Measurements from ENCODE around the gene SND1.

Gene SND1

DNA sequence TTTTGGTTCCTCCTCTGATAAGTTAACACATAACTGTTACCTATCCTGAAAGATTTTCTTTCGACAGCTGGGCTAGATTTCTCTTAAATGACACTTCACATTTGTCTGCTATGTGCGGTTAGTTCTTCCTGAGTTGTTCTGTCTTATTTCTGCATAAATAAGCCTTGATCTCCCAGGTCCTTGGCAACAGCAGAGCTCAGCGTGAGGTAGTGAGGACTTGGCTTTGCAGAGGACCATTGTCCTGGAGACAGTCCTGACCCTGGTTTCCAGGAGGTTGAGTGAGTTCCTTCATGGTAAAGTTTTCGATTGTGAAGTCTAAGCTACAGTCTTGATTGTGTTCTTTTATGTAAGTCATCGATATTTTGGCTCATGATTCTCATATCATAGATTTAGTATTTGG is 23.7 kb downstream of the SND1 start:
- DNase-seq (ENCODE audit: low spot score): no peak
- Histone ChIP-seq H3K27ac (no peak overlapping the region), H3K4me3 (no peak overlapping the region)
- TF ChIP-seq, protein P1, sequence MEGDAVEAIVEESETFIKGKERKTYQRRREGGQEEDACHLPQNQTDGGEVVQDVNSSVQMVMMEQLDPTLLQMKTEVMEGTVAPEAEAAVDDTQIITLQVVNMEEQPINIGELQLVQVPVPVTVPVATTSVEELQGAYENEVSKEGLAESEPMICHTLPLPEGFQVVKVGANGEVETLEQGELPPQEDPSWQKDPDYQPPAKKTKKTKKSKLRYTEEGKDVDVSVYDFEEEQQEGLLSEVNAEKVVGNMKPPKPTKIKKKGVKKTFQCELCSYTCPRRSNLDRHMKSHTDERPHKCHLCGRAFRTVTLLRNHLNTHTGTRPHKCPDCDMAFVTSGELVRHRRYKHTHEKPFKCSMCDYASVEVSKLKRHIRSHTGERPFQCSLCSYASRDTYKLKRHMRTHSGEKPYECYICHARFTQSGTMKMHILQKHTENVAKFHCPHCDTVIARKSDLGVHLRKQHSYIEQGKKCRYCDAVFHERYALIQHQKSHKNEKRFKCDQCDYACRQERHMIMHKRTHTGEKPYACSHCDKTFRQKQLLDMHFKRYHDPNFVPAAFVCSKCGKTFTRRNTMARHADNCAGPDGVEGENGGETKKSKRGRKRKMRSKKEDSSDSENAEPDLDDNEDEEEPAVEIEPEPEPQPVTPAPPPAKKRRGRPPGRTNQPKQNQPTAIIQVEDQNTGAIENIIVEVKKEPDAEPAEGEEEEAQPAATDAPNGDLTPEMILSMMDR (IDR thresholded peaks at IDR 0.05): no peak

DNA sequence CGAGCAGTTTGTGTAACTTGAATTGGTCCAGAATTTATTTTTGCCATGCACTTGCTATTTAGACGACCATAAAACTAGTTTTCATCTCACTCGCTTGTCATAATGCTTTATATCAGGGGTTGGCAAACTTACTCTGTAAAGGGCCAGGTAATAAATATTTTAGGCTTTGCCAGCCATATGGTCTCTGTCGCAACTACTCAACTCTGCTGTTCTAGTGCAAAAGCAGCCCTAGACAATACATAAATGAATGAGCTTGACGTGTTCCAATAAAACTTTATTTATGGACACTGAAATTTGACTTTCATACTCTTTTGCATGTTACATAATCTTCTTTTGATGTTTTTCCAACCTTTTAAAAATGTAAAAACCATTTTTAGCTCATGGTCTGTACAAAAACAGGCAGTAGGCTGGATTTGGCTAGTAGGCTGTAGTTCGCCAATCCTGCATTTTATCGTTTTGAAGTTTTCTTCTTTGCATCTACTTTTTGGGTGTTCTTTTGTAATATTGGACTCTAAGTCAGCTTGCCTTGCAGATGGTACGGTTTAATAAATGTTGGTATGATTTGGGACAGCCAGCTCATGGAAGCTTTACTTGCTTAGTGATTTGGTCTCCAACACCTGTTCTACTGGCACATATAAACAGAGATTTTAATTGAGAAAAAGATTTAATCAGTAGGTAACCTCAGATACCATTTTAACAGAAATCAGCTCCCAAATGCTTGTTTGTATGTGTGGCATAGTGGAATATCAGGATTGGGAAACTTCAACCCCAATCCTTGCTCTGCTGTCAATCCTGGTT is 25.6 kb downstream of the SND1 start:
- TF ChIP-seq, protein P1 (IDR thresholded peaks at IDR 0.05): no peak
- DNase-seq (ENCODE audit: low spot score): no peak
- Histone ChIP-seq H3K27ac (no peak overlapping the region), H3K4me3 (no peak overlapping the region)

DNA sequence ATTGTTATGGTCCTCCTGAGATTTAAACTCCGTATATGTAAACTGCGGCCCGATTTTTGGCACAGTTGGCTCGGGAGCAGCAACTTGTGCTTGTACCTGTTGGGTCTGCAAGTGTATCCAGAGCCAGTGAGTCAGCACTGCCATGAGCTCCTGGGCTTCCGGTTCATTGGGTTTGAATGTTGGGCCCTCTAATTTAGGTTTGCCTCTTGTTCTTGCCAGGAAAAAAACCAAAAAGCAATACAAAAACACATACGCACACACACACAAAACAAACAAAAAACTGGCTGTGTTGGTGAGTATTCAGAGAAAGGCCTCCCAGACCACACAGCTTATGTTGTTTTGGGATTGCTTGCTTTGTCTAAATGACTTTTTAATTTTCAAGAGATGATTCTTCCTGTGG is 26.3 kb downstream of the SND1 start:
- TF ChIP-seq, protein P1 (IDR thresholded peaks at IDR 0.05): no peak
- DNase-seq (ENCODE audit: low spot score): no peak
- Histone ChIP-seq H3K27ac (no peak overlapping the region), H3K4me3 (no peak overlapping the region)

DNA sequence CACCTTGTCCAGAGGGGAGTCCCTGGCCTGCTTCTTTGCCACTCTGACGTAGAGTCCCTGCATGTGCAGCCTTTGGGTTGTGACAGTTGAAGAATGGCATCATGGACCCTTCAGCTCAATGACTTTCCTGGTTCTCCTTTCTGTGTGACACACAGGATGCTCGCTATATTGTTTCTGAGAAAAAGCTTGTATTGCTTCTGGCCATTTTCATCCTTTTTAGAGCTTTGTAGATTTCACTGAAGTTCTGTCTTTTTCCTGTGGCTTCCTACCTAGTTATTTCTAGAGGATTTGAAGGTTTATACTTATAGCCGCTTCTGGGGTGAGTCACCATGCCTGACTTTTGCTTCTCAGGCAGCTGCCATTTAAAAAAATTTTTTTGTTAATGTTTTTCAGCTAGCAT is 27.0 kb downstream of the SND1 start:
- Histone ChIP-seq H3K4me3 (no peak overlapping the region), H3K27ac (no peak overlapping the region)
- no peak for DNase-seq (ENCODE audit: low spot score)
- TF ChIP-seq, protein P1 (IDR thresholded peaks at IDR 0.05): no peak

DNA sequence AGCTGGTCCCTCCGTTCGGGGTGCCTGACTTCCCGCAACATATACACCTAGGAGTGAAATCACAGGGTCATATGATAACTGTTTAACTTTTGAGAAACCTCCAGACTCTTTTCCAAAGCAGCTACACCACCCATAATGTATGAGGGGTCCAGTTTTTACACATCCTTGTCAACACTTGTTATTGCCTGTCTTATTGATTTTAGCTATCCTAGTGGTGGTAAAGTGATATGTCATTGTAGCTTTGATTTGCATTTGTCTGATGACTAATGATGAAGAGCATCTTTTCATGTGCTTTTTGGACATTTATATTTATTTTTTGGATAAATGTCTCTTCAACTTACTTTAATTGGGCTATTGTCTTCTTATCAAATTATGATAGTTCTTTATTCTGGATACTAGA is 29.0 kb downstream of the SND1 start:
- TF ChIP-seq, protein P1 (IDR thresholded peaks at IDR 0.05): no peak
- no peak overlapping the region for H3K4me3 ChIP-seq
- no peak overlapping the region for H3K27ac ChIP-seq
- no peak for DNase-seq (ENCODE audit: low spot score)

DNA sequence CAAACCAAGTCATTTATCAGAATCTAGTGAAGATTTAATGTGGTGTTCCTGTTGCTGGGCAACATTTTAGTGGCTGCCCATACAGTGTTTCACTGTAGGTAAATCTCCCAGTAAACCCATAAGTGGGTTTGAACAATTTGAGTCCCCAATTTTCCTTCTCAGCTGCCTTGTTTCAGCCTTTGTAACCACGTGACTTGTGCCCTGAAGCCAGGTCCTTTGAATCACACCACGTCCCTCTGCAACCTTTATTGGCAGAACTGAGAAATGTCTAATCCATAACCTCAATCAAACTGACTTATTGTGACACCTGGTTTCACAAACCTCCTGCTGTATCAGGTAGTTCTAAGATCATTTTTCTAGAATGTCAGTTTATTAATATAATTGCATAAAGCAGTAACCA is 30.1 kb downstream of the SND1 start:
- DNase-seq (ENCODE audit: low spot score): no peak
- TF ChIP-seq, protein P1 (IDR thresholded peaks at IDR 0.05): no peak
- Histone ChIP-seq H3K27ac (no peak overlapping the region), H3K4me3 (no peak overlapping the region)
